Osteoblast (primary cell): ENCODE results near the gene ARID3C. TPM values are rescaled to one million over a fixed set of nuclear protein-coding genes. Genes with fewer than 3 reads are reported as not detected.

ENCODE experiments used
- DNase-seq: peaks from one replicate; pipeline ENCODE4 v3.0.0; 2011; ENCODE audit warnings: low spot score, mixed read lengths; ENCODE audit not compliant: insufficient read length; ENCODE audit errors: missing footprints
- H2AFZ ChIP-seq: 2 replicates; pipeline ENCODE4 v1.6.0; 2011; ENCODE audit warnings: mild to moderate bottlenecking, low read length
- H3K27ac ChIP-seq: 2 replicates; pipeline ENCODE4 v1.5.1; 2011; ENCODE audit warnings: mild to moderate bottlenecking, low read depth, low read length, moderate library complexity
- H3K27me3 ChIP-seq: 2 replicates; pipeline ENCODE4 v1.6.0; 2012; ENCODE audit warnings: mild to moderate bottlenecking, control low read depth, inconsistent platforms, low read length, moderate library complexity; ENCODE audit not compliant: insufficient read depth
- H3K36me3 ChIP-seq: 2 replicates; pipeline ENCODE4 v1.5.1; 2011; ENCODE audit warnings: mild to moderate bottlenecking, low read length, control low read depth, moderate library complexity; ENCODE audit not compliant: insufficient read depth
- H3K4me1 ChIP-seq: 2 replicates; pipeline ENCODE4 v1.5.1; 2011; ENCODE audit warnings: mild to moderate bottlenecking, low read length, control low read depth, moderate library complexity; ENCODE audit not compliant: insufficient read depth
- H3K4me2 ChIP-seq: 2 replicates; pipeline ENCODE4 v1.6.0; 2011; ENCODE audit warnings: mild to moderate bottlenecking, low read length; ENCODE audit not compliant: insufficient read depth
- H3K4me3 ChIP-seq: fragments of 200-600 bp; sonication (generic); 3 replicates; pipeline ENCODE4 v1.5.1; 2012; ENCODE audit warnings: mild to moderate bottlenecking, low read length, inconsistent platforms; ENCODE audit not compliant: insufficient read depth
- H3K79me2 ChIP-seq: 2 replicates; pipeline ENCODE4 v1.6.0; 2012; ENCODE audit warnings: mild to moderate bottlenecking, low read length, control low read depth, inconsistent platforms; ENCODE audit not compliant: insufficient read depth
- H3K9me3 ChIP-seq: 2 replicates; pipeline ENCODE4 v1.5.1; 2011; ENCODE audit warnings: low read depth, low read length, control low read depth
- H4K20me1 ChIP-seq: 2 replicates; pipeline ENCODE4 v1.6.0; 2012; ENCODE audit warnings: mild to moderate bottlenecking, low read length, control low read depth; ENCODE audit not compliant: insufficient read depth
- total RNA-seq: library from RNA; depleted of rRNA; stranded (reverse); fragments of >200 nt; gene quantifications from 2 replicates; pipeline ENCODE4 v1.2.3, GENCODE V29; 2012
- TF ChIP-seq, protein P1 (sequence below): IDR thresholded peaks from 2 replicates; pipeline ENCODE4 v1.5.1; 2011; ENCODE audit warnings: mild to moderate bottlenecking, low read depth, low read length, moderate library complexity; ENCODE audit errors: extremely low read depth

Gene ARID3C
- total RNA-seq, 1 donor: under 0.01 TPM

DNA sequence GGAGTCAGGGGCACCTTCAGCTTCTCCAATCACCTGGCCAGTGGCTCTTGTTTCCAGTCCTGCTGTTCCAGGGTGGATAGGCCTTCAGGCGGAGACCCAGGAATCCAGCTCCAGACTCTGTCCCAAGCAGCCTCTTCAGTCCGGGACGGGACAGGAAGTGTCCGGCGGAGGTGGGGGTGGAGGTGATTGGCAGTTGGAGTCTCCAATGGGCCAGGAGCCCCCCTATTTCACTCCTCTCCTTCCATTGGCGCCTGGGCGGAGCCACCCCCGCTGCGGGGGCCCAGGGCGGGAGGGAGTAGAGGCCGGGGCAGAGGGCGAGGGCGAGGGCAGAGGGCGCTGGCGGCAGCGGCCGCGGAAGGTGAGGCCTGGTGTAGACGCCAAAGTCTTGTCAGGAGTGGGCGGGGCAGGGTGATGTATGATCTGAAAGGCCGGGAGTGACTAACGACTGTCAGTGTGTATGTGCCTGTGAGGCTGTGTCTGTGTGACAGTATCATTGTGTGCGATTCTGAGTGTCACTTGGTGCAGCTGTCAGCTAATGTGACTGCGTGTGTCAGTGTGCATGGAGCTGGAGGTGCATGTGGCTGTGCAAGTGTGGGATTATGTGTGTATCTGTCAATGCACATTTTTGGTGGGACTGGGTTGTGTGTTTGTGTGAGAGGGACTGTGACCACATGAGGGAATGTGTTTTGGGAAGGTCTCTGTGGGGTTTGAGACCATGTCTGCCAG, 23.2 kb upstream of the ARID3C start, which contains the start of gene IL11RA:
Gene IL11RA, plus strand, starts transcription at position 310 of the 726 bp plus-strand sequence. CDS start 3,033 bp downstream, outside the sequence.
- DNase-seq: peak; percentile 96
- peaks cover 49% of the 10 kb centered on the region for H3K4me1 ChIP-seq

DNA sequence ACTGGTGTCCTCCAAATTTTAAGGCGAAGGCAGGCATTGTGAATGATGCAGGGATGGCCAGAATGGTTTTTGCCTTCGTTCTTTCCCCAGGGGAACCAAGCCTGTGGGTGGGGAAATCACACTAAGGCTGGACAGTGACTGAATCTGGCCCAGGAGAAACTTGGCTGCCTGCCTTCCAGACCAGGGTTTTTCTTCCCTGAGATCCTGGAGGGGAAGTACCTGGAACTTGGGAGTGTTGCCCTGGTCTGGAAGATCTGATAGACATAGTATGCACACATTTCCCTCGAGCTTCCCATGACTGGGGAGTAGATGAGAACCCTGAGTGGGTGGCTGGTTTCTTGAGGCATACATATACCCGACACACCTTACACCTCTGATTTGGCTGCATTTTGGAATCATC, 22.5 kb upstream of the ARID3C start:
- peaks cover 19% of the 10 kb centered on the region for H3K79me2 ChIP-seq
- H3K27me3 ChIP-seq: no peaks in the 10 kb centered on the region
- H3K9me3 ChIP-seq: no peaks in the 10 kb centered on the region
- DNase-seq: no peak
- TF ChIP-seq, protein P1, sequence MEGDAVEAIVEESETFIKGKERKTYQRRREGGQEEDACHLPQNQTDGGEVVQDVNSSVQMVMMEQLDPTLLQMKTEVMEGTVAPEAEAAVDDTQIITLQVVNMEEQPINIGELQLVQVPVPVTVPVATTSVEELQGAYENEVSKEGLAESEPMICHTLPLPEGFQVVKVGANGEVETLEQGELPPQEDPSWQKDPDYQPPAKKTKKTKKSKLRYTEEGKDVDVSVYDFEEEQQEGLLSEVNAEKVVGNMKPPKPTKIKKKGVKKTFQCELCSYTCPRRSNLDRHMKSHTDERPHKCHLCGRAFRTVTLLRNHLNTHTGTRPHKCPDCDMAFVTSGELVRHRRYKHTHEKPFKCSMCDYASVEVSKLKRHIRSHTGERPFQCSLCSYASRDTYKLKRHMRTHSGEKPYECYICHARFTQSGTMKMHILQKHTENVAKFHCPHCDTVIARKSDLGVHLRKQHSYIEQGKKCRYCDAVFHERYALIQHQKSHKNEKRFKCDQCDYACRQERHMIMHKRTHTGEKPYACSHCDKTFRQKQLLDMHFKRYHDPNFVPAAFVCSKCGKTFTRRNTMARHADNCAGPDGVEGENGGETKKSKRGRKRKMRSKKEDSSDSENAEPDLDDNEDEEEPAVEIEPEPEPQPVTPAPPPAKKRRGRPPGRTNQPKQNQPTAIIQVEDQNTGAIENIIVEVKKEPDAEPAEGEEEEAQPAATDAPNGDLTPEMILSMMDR: no peak
- H3K27ac ChIP-seq: peak overlapping the region; percentile 64
- H3K36me3 ChIP-seq: peaks cover 21% of the 10 kb centered on the region
- H3K4me2 ChIP-seq: peak overlapping the region; percentile 98
- peak overlapping the region; percentile 77 for H2AFZ ChIP-seq
- H4K20me1 ChIP-seq: peaks cover 12% of the 10 kb centered on the region
- peak overlapping the region; percentile 69 for H3K4me3 ChIP-seq
- H3K4me1 ChIP-seq: peaks cover 51% of the 10 kb centered on the region

More for the DNA sequence above, 23.2 kb upstream of the ARID3C start, which contains the start of gene IL11RA:
- peak within 1 kb of the TSS; percentile 98 for H3K4me2 ChIP-seq
- H3K4me3 ChIP-seq: peak within 1 kb of the TSS; percentile 69
- TF ChIP-seq, protein P1: no peak
- H3K36me3 ChIP-seq: peaks cover 21% of the 10 kb centered on the region
- H3K9me3 ChIP-seq: no peaks in the 10 kb centered on the region
- peaks cover 17% of the 10 kb centered on the region for H3K79me2 ChIP-seq
- H3K27ac ChIP-seq: peak within 1 kb of the TSS; percentile 64
- H4K20me1 ChIP-seq: peaks cover 12% of the 10 kb centered on the region
- peak within 1 kb of the TSS; percentile 77 for H2AFZ ChIP-seq
- no peaks in the 10 kb centered on the region for H3K27me3 ChIP-seq

DNA sequence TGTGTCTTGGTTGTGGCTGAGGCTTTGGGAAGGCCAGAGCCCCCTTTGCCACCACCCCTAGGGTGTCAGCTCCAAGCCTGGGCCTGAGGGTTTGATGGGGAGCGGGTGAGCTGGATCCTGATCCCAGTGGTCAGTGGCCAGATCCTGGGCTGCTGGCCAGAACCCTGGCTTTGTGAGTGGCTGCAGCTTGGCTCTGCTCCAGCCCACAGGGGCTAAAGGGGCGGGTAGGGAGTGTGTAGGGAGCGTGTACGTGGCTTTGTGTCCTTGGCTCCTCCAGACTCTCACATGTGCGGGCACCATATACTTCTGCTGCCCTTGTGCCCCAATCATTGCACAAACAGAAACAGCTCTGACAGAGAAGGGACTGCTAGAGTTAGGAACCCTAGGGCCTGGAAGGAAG, 21.9 kb upstream of the ARID3C start:
- H3K4me2 ChIP-seq: peak overlapping the region; percentile 98
- peaks cover 19% of the 10 kb centered on the region for H3K79me2 ChIP-seq
- H3K36me3 ChIP-seq: peaks cover 21% of the 10 kb centered on the region
- peaks cover 55% of the 10 kb centered on the region for H3K4me1 ChIP-seq
- no peaks in the 10 kb centered on the region for H3K9me3 ChIP-seq
- TF ChIP-seq, protein P1: no peak
- no peaks in the 10 kb centered on the region for H3K27me3 ChIP-seq
- peak overlapping the region; percentile 69 for H3K4me3 ChIP-seq
- H2AFZ ChIP-seq: no peak overlapping the region
- H4K20me1 ChIP-seq: peaks cover 12% of the 10 kb centered on the region
- no peak for DNase-seq
- peak overlapping the region; percentile 64 for H3K27ac ChIP-seq

DNA sequence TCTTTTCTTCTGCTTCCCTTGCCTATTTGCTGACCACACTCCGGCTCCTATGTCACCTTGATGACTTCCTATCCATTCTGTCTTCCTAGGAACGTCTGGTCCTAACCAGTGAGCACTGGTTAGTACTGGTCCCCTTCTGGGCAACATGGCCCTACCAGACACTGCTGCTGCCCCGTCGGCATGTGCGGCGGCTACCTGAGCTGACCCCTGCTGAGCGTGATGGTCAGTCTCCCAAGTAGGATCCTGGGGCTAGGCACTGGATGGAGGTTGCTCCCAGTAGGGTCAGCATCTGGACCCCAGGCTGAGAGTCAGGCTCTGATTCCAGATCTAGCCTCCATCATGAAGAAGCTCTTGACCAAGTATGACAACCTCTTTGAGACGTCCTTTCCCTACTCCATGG, 19.8 kb upstream of the ARID3C start:
- H3K4me2 ChIP-seq: no peak overlapping the region
- no peaks in the 10 kb centered on the region for H3K9me3 ChIP-seq
- TF ChIP-seq, protein P1: no peak

More for the DNA sequence above, 19.8 kb upstream of the ARID3C start:
- DNase-seq: no peak
- no peak overlapping the region for H2AFZ ChIP-seq
- peaks cover 45% of the 10 kb centered on the region for H3K4me1 ChIP-seq
- peaks cover 12% of the 10 kb centered on the region for H4K20me1 ChIP-seq
- H3K4me3 ChIP-seq: no peak overlapping the region
- no peak overlapping the region for H3K27ac ChIP-seq
- H3K27me3 ChIP-seq: no peaks in the 10 kb centered on the region
- H3K79me2 ChIP-seq: peaks cover 19% of the 10 kb centered on the region
- peaks cover 21% of the 10 kb centered on the region for H3K36me3 ChIP-seq
